PC-9 (cell line): ENCODE data around the gene HTR4. TPM values are rescaled to one million over a fixed set of nuclear protein-coding genes. Genes with fewer than 3 reads are reported as not detected.

ENCODE experiments used
- BruUV-seq: library from RNA; stranded (reverse); fragments of 400-500 nt; replicated peaks from 2 replicates; lab custom pipeline; 2021; lab: Mats Ljungman, UMichigan
- CTCF ChIA-PET: fragments of 300-600 bp; sonication (Branson Sonifier 250); formaldehyde crosslinking; loops from one replicate; lab custom pipeline; 2022; ENCODE audit warnings: antibody characterized with exemption; lab: Charles Lee
- POLR2A ChIA-PET: fragments of 300-600 bp; sonication (Branson Sonifier 250); formaldehyde crosslinking; loops from one replicate; lab custom pipeline; 2022; ENCODE audit warnings: antibody characterized with exemption; ENCODE audit not compliant: unreplicated experiment; lab: Charles Lee
- DNase-seq, 2 experiments: peaks; one replicate each; pipeline versions ENCODE4 v3.0.0 to v3.0.0-alpha.2; 2015 to 2022; ENCODE audit warnings: mixed read lengths in 1 of 2
- H2AFZ ChIP-seq: fragments of 200-600 bp; sonication (generic); 2 replicates; pipeline ENCODE4 v1.8.1; 2017; ENCODE audit warnings: antibody characterized with exemption
- H3F3A ChIP-seq: fragments of 200-600 bp; sonication (generic); 2 replicates; pipeline ENCODE4 v1.8.1; 2017; ENCODE audit warnings: antibody characterized with exemption, mild to moderate bottlenecking, low read depth; ENCODE audit not compliant: insufficient read depth
- H3K27ac ChIP-seq: fragments of 200-600 bp; sonication (generic); 2 replicates; pipeline ENCODE4 v1.6.1; 2016; ENCODE audit warnings: mixed run types
- H3K27me3 ChIP-seq: fragments of 200-600 bp; sonication (generic); 2 replicates; pipeline ENCODE4 v1.6.1; 2016; ENCODE audit warnings: low read depth, mixed run types; ENCODE audit not compliant: insufficient read depth
- H3K36me3 ChIP-seq: fragments of 200-600 bp; sonication (generic); 2 replicates; pipeline ENCODE4 v1.6.1; 2016; ENCODE audit warnings: low read depth, mixed run types
- H3K4me1 ChIP-seq: fragments of 200-600 bp; sonication (generic); replicated peaks from 2 replicates; pipeline ENCODE4 v1.6.1; 2016; ENCODE audit warnings: mixed run types; ENCODE audit not compliant: insufficient read depth
- H3K4me2 ChIP-seq: fragments of 200-600 bp; sonication (generic); 2 replicates; pipeline ENCODE4 v1.6.1; 2017; ENCODE audit warnings: mixed run types
- H3K4me3 ChIP-seq: fragments of 200-600 bp; sonication (generic); 2 replicates; pipeline ENCODE4 v1.6.1; 2016; ENCODE audit warnings: mixed run types
- H3K79me2 ChIP-seq: fragments of 200-600 bp; sonication (generic); 2 replicates; pipeline ENCODE4 v1.6.1; 2017; ENCODE audit warnings: low read depth, mixed run types
- H3K9me2 ChIP-seq: fragments of 200-600 bp; sonication (generic); 2 replicates; pipeline ENCODE4 v1.8.1; 2017; ENCODE audit warnings: mild to moderate bottlenecking; ENCODE audit not compliant: insufficient read depth
- H3K9me3 ChIP-seq: fragments of 200-600 bp; sonication (generic); 2 replicates; pipeline ENCODE4 v1.8.1; 2016; ENCODE audit warnings: low read depth; ENCODE audit not compliant: insufficient read depth
- H4K20me1 ChIP-seq: fragments of 200-600 bp; sonication (generic); 2 replicates; pipeline ENCODE4 v1.8.1; 2017; ENCODE audit not compliant: insufficient read depth
- EZH2 ChIP-seq: fragments of 200-600 bp; sonication (generic); IDR thresholded peaks from 2 replicates; pipeline ENCODE4 v1.8.0; 2017; ENCODE audit warnings: antibody characterized with exemption, low read depth
- intact Hi-C: fragments of 100-400 bp; cut with micrococcal nuclease; formaldehyde crosslinking; loops from one replicate; pipeline ENCODE4 v1.10.0; 2022; ENCODE audit not compliant: unreplicated experiment
- total RNA-seq: library from RNA; stranded (reverse); gene quantifications from 2 replicates; pipeline ENCODE4 v1.2.3, GENCODE V29; 2021
- TF ChIP-seq, protein P1 (sequence below): fragments of 200-600 bp; sonication (generic); conservative IDR thresholded peaks from 2 replicates; pipeline ENCODE4 v1.6.1; 2017; ENCODE audit warnings: mixed run types, antibody characterized with exemption, mild to moderate bottlenecking, moderate library complexity

The HTR4 gene
- total RNA-seq, 1 experiment from 2014 or later = not detected

- TF ChIP-seq EZH2 = no peak
- TF ChIP-seq, protein P1, sequence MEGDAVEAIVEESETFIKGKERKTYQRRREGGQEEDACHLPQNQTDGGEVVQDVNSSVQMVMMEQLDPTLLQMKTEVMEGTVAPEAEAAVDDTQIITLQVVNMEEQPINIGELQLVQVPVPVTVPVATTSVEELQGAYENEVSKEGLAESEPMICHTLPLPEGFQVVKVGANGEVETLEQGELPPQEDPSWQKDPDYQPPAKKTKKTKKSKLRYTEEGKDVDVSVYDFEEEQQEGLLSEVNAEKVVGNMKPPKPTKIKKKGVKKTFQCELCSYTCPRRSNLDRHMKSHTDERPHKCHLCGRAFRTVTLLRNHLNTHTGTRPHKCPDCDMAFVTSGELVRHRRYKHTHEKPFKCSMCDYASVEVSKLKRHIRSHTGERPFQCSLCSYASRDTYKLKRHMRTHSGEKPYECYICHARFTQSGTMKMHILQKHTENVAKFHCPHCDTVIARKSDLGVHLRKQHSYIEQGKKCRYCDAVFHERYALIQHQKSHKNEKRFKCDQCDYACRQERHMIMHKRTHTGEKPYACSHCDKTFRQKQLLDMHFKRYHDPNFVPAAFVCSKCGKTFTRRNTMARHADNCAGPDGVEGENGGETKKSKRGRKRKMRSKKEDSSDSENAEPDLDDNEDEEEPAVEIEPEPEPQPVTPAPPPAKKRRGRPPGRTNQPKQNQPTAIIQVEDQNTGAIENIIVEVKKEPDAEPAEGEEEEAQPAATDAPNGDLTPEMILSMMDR = no peak
- Histone ChIP-seq H3K79me2 (no peaks in the 10 kb centered on the region), H3F3A (peaks cover 16% of the 10 kb centered on the region; the same call in 1 of the 2 replicates), H3K36me3 (no peaks in the 10 kb centered on the region), H3K27me3 (no peaks in the 10 kb centered on the region), H3K4me1 (peaks cover 47% of the 10 kb centered on the region), H2AFZ (no peak overlapping the region), H3K9me2 (no peaks in the 10 kb centered on the region; the same call in 1 of the 2 replicates), H3K27ac (peak overlapping the region; percentile 27), H3K9me3 (no peaks in the 10 kb centered on the region), H4K20me1 (no peaks in the 10 kb centered on the region), H3K4me2 (peak overlapping the region; percentile 41), H3K4me3 (no peak overlapping the region)
- DNase-seq = no peak
- BruUV-seq = no TSS peak
- ChIA-PET POLR2A (no interaction called here), CTCF (no interaction called here)
- intact Hi-C loops = no loop called here
Observed at GRCh38 chr5:148623101-148623500, 31.2 kb downstream of the HTR4 start.

DNA sequence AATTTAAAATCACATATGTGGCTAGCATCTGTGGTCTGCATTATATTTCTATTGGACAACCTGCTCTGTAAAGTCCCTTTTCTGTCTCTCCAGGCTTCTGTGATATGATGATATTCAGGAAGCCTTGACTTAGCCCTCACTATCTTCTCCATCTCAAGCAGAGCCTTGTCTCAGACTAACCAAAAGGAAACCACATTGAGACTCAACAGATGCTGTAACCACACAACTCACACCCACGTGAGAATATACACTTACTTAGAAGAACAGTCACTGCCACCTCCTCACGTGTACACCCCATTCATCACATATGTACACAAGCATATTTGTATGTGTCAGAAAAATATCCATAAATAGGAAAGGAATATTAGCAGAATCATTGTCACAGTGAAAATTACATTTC, 33.6 kb downstream of the HTR4 start:
- Histone ChIP-seq H3K9me3 (no peaks in the 10 kb centered on the region), H3K36me3 (no peaks in the 10 kb centered on the region), H3K9me2 (no peaks in the 10 kb centered on the region; the same call in 1 of the 2 replicates), H4K20me1 (no peaks in the 10 kb centered on the region), H3K4me3 (no peak overlapping the region), H3K4me1 (peaks cover 35% of the 10 kb centered on the region), H2AFZ (no peak overlapping the region), H3K27me3 (no peaks in the 10 kb centered on the region), H3K79me2 (no peaks in the 10 kb centered on the region), H3K4me2 (no peak overlapping the region), H3F3A (peaks cover 11% of the 10 kb centered on the region; the same call in 1 of the 2 replicates), H3K27ac (no peak overlapping the region)
- ChIA-PET CTCF (no interaction called here), POLR2A (no interaction called here)
- no peak for DNase-seq
- intact Hi-C loops = no loop called here
- TF ChIP-seq, protein P1 = no peak
- no peak for TF ChIP-seq EZH2
- BruUV-seq = no TSS peak

- H3K4me3 ChIP-seq = no peak overlapping the region
- no peak overlapping the region for H3K4me2 ChIP-seq
- H4K20me1 ChIP-seq = no peaks in the 10 kb centered on the region
- H3K27ac ChIP-seq = no peak overlapping the region
- intact Hi-C loops = no loop called here
- no peak for DNase-seq
- H2AFZ ChIP-seq = no peak overlapping the region
- H3K4me1 ChIP-seq = peaks cover 29% of the 10 kb centered on the region
- no peaks in the 10 kb centered on the region for H3K27me3 ChIP-seq
- H3K79me2 ChIP-seq = no peaks in the 10 kb centered on the region
- H3K9me2 ChIP-seq = no peaks in the 10 kb centered on the region
- H3F3A ChIP-seq = peaks cover 9% of the 10 kb centered on the region; the same call in 1 of the 2 replicates
- TF ChIP-seq, protein P1 = no peak
- no peak for TF ChIP-seq EZH2
- POLR2A ChIA-PET = no interaction called here
- BruUV-seq = no TSS peak
- no peaks in the 10 kb centered on the region for H3K36me3 ChIP-seq
- no peaks in the 10 kb centered on the region for H3K9me3 ChIP-seq
- CTCF ChIA-PET = no interaction called here
Observed at GRCh38 chr5:148620091-148620490, 34.2 kb downstream of the HTR4 start.
